22Rv1 (cell line): ENCODE results near the gene FHIP1B.
A peak's percentile ranks its signal among the peaks of the same experiment; 100 is the strongest.

ENCODE experiments used
- H3K27ac ChIP-seq: fragments of 450-650 bp; 2 replicates; pipeline ENCODE4 v1.5.1; 2017
- ZFX ChIP-seq: fragments of 450-650 bp; IDR thresholded peaks from 2 replicates; pipeline ENCODE4 v1.6.1; 2017; ENCODE audit warnings: antibody characterized with exemption, borderline replicate concordance
- TF ChIP-seq, protein P1 (sequence below): fragments of 450-650 bp; IDR thresholded peaks from 2 replicates; pipeline ENCODE4 v1.5.1; 2017; ENCODE audit warnings: mild to moderate bottlenecking

FHIP1B gene

DNA sequence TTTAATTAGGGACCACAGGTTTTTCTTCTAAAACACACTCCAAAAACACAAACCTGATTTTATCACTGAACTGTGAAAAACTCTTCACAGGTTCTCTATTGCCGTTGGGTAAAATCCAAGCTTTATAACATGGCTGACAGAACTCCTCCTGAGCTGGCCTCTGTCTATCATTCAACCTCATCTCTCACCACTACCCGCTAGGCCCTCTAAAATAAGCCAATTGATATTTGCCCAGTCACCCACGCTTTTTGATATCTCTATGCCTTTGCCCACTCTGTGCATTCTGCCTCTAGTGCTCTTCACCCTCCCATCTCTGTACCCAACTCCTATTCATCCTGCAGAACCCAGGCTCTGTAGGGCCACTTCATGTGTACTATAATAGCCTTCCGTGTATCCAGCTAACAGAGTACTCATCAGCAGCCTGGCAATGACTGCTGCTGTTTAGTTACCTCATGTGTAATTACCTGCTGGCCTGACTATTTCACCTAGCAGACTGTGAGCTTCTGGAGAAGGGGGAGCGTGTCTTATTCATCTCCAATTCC lies 3.4 kb upstream of the FHIP1B start:
- H3K27ac ChIP-seq = no peak overlapping the region
- TF ChIP-seq ZFX = no peak
- TF ChIP-seq, protein P1, sequence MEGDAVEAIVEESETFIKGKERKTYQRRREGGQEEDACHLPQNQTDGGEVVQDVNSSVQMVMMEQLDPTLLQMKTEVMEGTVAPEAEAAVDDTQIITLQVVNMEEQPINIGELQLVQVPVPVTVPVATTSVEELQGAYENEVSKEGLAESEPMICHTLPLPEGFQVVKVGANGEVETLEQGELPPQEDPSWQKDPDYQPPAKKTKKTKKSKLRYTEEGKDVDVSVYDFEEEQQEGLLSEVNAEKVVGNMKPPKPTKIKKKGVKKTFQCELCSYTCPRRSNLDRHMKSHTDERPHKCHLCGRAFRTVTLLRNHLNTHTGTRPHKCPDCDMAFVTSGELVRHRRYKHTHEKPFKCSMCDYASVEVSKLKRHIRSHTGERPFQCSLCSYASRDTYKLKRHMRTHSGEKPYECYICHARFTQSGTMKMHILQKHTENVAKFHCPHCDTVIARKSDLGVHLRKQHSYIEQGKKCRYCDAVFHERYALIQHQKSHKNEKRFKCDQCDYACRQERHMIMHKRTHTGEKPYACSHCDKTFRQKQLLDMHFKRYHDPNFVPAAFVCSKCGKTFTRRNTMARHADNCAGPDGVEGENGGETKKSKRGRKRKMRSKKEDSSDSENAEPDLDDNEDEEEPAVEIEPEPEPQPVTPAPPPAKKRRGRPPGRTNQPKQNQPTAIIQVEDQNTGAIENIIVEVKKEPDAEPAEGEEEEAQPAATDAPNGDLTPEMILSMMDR = no peak

DNA sequence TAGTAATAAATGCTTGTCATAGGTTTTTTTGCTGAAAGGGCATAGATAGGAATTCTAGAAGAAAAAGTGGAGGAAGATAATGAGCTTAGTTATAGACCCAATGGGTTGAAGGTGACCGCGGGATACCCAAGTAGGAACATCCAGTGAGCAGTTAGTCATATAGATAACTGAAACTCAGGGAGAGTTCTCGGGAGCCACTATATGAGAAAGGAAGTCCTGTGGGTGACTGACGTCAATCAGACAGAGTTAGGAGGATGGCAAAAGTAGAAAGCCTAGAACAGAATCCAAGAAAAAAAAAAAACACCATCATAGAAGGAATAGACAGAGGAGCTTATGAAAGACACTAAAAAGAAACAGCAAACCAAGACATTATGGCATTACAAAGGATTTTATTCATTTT lies 2.8 kb upstream of the FHIP1B start:
- TF ChIP-seq, protein P1 = no peak
- no peak for TF ChIP-seq ZFX
- no peak overlapping the region for H3K27ac ChIP-seq

DNA sequence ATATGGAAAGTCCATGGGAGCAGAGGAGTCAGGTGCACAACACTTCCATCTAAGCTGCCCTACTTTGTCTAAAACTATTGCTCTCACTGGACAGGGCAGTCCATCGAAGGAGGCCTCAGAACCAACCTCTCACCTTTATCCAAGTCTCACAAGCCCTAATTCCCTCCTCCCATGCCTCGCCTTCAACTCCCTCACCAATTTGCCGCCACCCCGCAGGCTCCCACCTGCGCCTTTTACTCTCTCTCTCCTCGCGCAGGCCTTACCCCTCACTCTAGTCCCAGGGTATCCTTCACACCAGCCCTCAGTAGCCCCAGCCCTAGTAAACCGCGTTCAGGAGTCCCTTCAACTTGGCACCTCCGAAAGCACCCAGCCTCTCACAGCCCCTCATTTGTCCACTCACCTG lies 451 bp downstream of the FHIP1B start:
- peak overlapping the region; percentile 66 for H3K27ac ChIP-seq
- no peak for TF ChIP-seq ZFX
- TF ChIP-seq, protein P1 = no peak

DNA sequence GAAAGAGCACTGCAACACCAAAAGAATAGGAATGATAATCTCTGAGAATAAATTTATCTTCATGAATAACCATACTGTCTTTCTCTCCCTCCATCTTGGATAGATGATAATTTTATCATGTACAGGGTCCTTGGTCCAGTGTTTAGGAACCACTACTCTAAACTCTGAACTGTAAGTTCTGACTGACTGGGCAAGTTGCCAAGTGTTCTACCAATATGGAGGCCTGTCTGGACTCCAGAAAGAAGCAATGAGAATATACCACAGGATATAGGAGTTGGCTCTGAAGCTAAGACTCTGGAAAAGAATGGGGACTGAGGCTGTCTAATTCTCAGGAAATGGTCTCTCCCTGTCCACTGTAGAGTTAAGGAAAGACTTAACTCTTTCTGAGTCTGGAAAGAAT lies 1.5 kb downstream of the FHIP1B start:
- no peak overlapping the region for H3K27ac ChIP-seq
- TF ChIP-seq, protein P1 = no peak
- TF ChIP-seq ZFX = no peak

DNA sequence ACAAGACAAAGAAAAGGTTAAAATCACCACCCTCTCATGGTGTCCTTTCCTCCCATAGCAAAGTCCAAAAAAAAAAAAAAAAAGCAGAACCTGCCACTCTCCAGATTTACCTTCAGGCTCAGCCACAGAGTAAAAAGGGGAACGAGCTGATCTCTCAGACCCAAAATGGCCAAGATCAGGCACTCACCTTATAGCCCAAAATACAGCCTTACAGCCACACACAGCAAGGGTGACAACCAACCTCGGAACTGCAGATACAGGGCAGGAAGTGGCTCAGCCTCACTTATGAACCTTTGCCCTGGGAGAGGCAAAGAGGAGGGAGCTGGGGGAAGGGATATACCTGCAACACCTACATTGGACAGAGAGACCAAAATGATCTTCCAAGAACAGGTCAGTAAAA lies 4.5 kb downstream of the FHIP1B start:
- H3K27ac ChIP-seq = no peak overlapping the region
- TF ChIP-seq, protein P1 = no peak
- no peak for TF ChIP-seq ZFX

DNA sequence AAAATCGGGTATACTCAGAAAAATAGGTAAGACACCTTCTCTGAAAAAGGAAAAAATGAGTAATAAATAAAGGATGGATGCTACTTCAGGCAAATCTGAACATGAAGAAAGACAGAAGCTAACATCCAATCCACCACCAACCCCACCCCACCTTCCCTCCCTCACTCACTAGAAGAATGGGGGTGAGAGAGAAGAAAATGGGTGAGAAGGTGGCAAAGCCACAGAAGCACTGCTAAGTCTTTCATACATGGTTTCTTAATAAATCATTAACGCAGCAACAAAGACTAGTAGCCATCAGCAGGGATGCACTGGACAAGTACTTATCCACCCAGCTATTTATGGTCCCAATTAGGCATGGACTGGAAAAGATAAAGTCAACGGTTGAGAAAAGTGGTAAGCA lies 5.9 kb downstream of the FHIP1B start:
- TF ChIP-seq, protein P1 = no peak
- TF ChIP-seq ZFX = no peak
- H3K27ac ChIP-seq = no peak overlapping the region

DNA sequence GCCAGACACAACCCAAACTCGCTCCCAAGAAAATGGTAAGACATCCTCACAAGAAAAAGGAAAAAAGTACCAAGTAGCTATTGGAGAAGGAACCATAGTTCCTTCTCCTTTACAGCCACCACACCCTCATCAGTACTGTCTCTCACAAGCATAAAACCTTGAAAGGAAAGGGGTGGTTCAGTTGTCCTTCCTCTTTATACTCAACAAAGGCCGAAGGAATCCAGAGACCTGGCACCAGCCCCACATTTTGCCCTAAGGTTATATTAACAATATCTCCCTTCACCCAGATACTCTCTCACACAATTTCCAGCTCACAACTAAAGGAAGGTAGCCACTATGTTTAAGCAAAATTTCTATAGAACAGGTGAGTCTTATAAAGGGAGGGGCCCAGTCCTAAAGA lies 8.5 kb downstream of the FHIP1B start:
- TF ChIP-seq ZFX = no peak
- TF ChIP-seq, protein P1 = no peak
- H3K27ac ChIP-seq = no peak overlapping the region
